ENCODE measurements around the gene GRAMD1C. TPM values are rescaled to one million over a fixed set of nuclear protein-coding genes. Genes with fewer than 3 reads are reported as not detected.

The GRAMD1C gene
- total RNA-seq, 1 donor from 2014 or later, result 0.70 TPM

- intact Hi-C loops (cut with DNase I), result loop anchor here (5.0 to 10.0 kb wide), 2 partner anchors 75 to 178 kb away; partner anchors contain the start of gene GRAMD1C
- DNase-seq (ENCODE audit: low spot score), result no peak
These were observed 74.1 kb downstream of the GRAMD1C start for GRCh38 chr3:113912552-113913236.

GRCh38 chr3:113914646-113915045 is 76.1 kb downstream of the GRAMD1C start:
- DNase-seq (ENCODE audit: low spot score), result no peak
- intact Hi-C loops (cut with DNase I), result loop anchor here (5.0 to 10.0 kb wide), 2 partner anchors 77 to 180 kb away; partner anchors contain the start of gene GRAMD1C

GRCh38 chr3:113927556-113927955 is 89.0 kb downstream of the GRAMD1C start:
- no peak for DNase-seq (ENCODE audit: low spot score)
- intact Hi-C loops (cut with DNase I), result no loop called here

GRCh38 chr3:113946831-113947230 is 108.2 kb downstream of the GRAMD1C start:
- intact Hi-C loops (cut with DNase I), result loop anchor here (5.0 kb wide), 1 partner anchor 435 kb away; no protein-coding TSS in a partner anchor

GRCh38 chr3:113947372-113948014 is 108.9 kb downstream of the GRAMD1C start, which contains the start of gene ZDHHC23:
Gene ZDHHC23, plus strand, starts transcription at chr3:113948013. Its CDS starts 790 bp downstream, at chr3:113948803.
- intact Hi-C loops (cut with DNase I), result loop anchor here (5.0 kb wide), 1 partner anchor 435 kb away; no protein-coding TSS in a partner anchor
- peak; percentile 85 for DNase-seq (ENCODE audit: low spot score)

More at GRCh38 chr3:113946831-113947230, 108.2 kb downstream of the GRAMD1C start:
- DNase-seq (ENCODE audit: low spot score), result no peak

DNA sequence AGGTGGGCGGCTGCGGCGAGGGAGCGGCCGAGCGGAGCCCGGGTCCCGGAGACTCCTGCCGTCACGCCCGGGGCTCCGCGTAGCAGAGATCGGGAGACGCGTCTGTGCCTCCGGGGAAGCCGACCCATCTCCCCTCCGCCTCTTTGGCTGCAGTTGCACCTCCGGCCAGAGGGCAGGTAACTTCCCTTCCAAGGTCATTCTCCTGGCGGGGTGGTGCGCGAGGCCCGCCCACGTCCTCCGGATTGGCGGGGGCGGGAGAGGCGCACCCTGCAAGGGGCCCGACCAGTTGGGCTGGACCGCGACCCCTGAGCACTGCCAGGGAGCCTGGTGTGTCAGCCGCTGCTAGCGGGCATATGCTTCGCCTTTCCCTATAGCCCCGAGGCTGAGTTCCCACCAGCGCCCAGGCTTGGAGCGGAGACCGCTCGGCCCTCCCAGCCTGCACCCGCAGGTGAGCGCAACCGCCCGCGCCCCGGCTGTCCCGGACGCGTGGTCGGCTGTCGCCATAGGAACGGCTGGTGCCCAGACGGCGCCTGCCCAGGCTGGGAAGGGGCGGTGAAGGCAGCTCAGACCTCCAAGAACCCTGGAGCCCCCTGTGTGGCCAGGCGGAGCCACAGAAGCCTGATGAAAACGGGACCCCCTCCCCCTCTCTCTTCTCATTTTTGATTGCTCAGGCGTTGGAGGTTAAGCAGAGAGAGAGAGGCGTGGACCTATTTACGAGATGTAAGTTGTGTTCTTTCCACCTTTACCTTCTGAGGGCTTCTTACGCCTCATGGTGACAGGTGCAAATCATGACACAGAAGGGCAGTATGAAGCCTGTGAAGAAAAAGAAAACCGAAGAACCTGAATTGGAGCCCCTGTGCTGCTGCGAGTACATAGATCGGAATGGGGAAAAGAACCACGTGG is 109.7 kb downstream of the GRAMD1C start:
- DNase-seq (ENCODE audit: low spot score), result no peak
- intact Hi-C loops (cut with DNase I), result loop anchor here (5.0 kb wide), 1 partner anchor 436 kb away; no protein-coding TSS in a partner anchor

- intact Hi-C loops (cut with DNase I), result no loop called here
- DNase-seq (ENCODE audit: low spot score), result no peak
These were observed 114.3 kb downstream of the GRAMD1C start for GRCh38 chr3:113952921-113953320.

GRCh38 chr3:113953677-113954076 is 115.1 kb downstream of the GRAMD1C start:
- no peak for DNase-seq (ENCODE audit: low spot score)
- intact Hi-C loops (cut with DNase I), result no loop called here

DNA sequence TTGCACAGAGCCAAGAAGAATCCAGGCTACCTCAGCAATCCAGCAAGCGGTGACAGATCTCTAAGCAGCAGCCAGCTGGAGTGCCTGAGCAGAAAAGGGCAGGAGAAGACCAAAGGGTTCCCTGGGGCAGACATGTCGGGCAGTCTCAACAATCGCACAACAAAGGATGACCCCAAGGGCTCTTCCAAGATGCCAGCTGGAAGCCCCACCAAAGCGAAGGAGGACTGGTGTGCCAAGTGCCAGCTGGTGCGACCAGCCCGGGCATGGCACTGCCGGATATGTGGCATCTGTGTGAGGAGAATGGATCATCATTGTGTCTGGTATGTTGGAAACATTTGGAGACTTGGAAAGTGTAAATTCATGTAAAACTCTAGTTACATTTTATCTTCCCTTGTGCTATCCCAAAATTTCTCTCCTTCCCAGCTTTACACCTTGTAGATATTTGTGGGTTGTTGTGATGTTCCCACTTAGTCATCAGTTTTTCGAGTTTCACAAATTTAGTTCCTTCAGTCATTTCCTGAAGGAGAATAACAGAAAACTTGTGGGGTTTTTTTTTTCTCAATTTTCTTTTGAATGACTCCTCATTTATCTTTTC is 115.6 kb downstream of the GRAMD1C start:
- DNase-seq (ENCODE audit: low spot score), result no peak
- intact Hi-C loops (cut with DNase I), result no loop called here

DNA sequence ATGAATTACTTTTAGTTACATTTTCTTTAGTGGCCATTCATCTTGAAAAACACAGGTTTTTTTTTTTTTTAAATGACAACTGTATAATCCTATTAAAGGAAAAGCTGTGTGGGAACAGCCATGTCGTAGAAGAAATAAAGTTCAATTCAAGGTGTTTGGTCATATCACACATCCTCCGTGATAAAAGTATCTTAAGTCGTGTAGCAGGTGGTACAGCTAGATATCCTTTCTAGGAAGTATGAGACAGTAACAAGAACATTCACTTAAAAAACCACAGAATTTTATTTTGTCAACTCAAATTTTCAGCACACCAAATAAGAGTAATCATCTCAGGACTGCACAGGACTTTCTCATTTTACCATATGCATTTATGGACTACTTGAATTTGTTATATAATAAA is 125.3 kb downstream of the GRAMD1C start:
- intact Hi-C loops (cut with DNase I), result no loop called here
- no peak for DNase-seq (ENCODE audit: low spot score)

DNA sequence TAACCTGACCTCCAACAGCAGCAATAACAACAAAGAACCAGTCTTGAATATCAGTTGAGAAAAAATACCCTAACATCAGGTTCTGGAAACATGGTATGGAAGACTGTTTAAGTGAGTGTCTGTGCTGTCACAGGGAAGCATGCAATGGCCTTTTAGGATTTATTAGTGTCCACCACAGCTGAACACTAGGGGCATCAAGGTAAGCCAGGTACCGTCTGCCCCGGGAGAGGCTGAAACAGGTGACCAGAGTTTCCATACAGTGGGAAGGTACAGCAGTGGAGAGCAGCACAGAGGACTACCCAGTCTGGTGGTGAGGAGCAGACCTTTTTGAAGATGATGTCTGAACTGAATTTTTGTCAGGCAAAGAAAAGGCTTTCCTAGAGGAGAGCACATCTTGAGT is 127.6 kb downstream of the GRAMD1C start:
- intact Hi-C loops (cut with DNase I), result no loop called here
- DNase-seq (ENCODE audit: low spot score), result no peak

- intact Hi-C loops (cut with DNase I), result no loop called here
- no peak for DNase-seq (ENCODE audit: low spot score)
These were observed 130.4 kb downstream of the GRAMD1C start for GRCh38 chr3:113968986-113969385.

- intact Hi-C loops (cut with DNase I), result no loop called here
- DNase-seq (ENCODE audit: low spot score), result no peak
These were observed 139.2 kb downstream of the GRAMD1C start for GRCh38 chr3:113977822-113978221.

DNA sequence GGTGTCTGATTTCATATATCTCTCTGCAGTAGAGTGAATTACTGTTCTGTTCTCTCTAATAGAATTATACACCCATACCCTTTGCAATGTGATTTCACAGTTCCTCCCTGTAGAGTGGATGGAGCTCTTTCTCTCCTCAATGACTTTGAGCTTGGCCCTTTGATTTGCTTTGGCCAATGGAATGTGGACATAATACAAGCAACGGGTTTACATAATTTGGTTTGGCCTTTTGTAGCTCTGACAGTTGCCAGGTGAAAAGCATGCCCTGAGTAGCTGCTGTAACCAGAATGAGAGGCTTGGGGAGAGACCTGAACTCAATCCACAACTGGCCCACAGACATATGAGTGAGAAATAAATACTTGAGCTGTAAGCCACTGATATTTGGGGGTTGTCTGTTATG is 141.3 kb downstream of the GRAMD1C start:
- intact Hi-C loops (cut with DNase I), result no loop called here
- DNase-seq (ENCODE audit: low spot score), result no peak

DNA sequence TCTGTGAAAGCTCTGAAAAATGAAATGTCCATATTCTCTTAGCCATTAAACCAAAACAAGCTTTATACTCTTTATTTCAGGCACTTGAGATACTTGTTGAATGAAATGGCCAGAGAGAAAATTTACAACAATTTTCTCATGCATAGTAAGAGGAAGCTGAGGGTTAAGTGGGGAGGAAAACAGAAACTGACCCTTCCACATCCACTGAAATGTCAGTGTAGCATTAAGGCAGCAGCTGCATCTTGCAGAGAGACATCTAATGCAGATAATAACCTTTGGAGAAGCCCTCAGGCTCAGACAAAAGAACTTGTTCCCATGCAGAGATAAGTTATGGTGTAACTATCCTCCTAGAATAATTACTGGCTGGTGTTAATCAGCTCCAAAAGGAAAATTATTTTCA is 143.2 kb downstream of the GRAMD1C start:
- intact Hi-C loops (cut with DNase I), result no loop called here
- no peak for DNase-seq (ENCODE audit: low spot score)

GRCh38 chr3:113983544-113983943 is 145.0 kb downstream of the GRAMD1C start:
- intact Hi-C loops (cut with DNase I), result no loop called here
- DNase-seq (ENCODE audit: low spot score), result no peak

DNA sequence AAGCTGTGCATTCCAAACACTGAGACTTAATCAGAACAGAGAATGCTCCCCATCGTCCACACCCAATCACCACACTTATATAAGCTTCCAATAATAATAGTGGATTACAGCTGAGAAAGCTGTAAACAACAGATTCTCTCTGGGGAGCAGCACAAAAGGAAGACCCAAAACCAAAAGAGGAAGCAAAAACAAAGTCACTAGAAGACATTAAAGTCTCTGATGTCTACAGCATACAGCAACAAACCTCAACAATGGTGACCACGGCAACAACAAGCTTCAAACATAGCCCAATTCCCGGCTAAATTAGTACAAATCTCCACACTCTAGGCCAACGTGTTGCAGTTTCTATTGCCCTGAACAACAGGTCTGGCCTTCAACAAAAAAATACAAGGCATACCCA is 147.0 kb downstream of the GRAMD1C start:
- DNase-seq (ENCODE audit: low spot score), result no peak
- intact Hi-C loops (cut with DNase I), result no loop called here

All from cardiac septum (tissue), 1 donor.